Dedifferentiated amniotic fluid mesenchymal stem cell (primary cell): Measurements from ENCODE around the gene NBDY.
"Not testable (repeated sequence)": the region's sequence is repeated elsewhere in the genome, so short reads cannot be mapped to it uniquely, and the experiment has no call there.

Source experiments
- DNase-seq: peaks from one replicate; pipeline ENCODE4 v3.0.0-alpha.2; 2016; ENCODE audit errors: extremely low spot score

NBDY gene

GRCh38 chrX:56729152-56729850, at the start of gene NBDY:
Gene NBDY (plus strand): TSS chrX:56729243. CDS start chrX:56729354, 111 bp downstream.
- peak; percentile 25 for DNase-seq

GRCh38 chrX:56704530-56704929, 24.5 kb upstream of the NBDY start:
- not testable (repeated sequence) for DNase-seq

GRCh38 chrX:56726605-56727004, 2.4 kb upstream of the NBDY start:
- DNase-seq, result peak; percentile 59

- DNase-seq, result no peak
These were observed 1.5 kb upstream of the NBDY start for GRCh38 chrX:56727531-56727930.

- no peak for DNase-seq
These were observed 722 bp upstream of the NBDY start for GRCh38 chrX:56728321-56728720.

GRCh38 chrX:56728752-56729151, 291 bp upstream of the NBDY start:
- DNase-seq, result no peak

- no peak for DNase-seq
These were observed 4.5 kb downstream of the NBDY start for GRCh38 chrX:56733459-56734046.

GRCh38 chrX:56736219-56736618, 7.2 kb downstream of the NBDY start:
- no peak for DNase-seq

GRCh38 chrX:56738670-56739069, 9.6 kb downstream of the NBDY start:
- no peak for DNase-seq

GRCh38 chrX:56744996-56745395, 16.0 kb downstream of the NBDY start:
- peak; percentile 59 for DNase-seq

- DNase-seq, result no peak
These were observed 18.0 kb downstream of the NBDY start for GRCh38 chrX:56746996-56747395.

- no peak for DNase-seq
These were observed 22.0 kb downstream of the NBDY start for GRCh38 chrX:56751071-56751470.

- DNase-seq, result no peak
These were observed 28.3 kb downstream of the NBDY start for GRCh38 chrX:56757327-56757726.

- no peak for DNase-seq
These were observed 29.4 kb downstream of the NBDY start for GRCh38 chrX:56758456-56758855.

- DNase-seq, result no peak
These were observed 30.8 kb downstream of the NBDY start for GRCh38 chrX:56759736-56760409.

GRCh38 chrX:56760410-56761124, 31.5 kb downstream of the NBDY start:
- DNase-seq, result not testable (repeated sequence)

- no peak for DNase-seq
These were observed 32.1 kb downstream of the NBDY start for GRCh38 chrX:56761167-56761566.

GRCh38 chrX:56762220-56762619, 33.2 kb downstream of the NBDY start:
- no peak for DNase-seq

- DNase-seq, result no peak
These were observed 33.9 kb downstream of the NBDY start for GRCh38 chrX:56762707-56763555.

GRCh38 chrX:56763556-56764152, 34.6 kb downstream of the NBDY start:
- no peak for DNase-seq
